NCI-H2196 (cell line): ENCODE results near the gene HERC6.
"Not testable (repeated sequence)": the region's sequence is repeated elsewhere in the genome, so short reads cannot be mapped to it uniquely, and the experiment has no call there.

Source experiments
- DNase-seq: peaks from one replicate; lab custom pipeline; 2025; ENCODE audit not compliant: unreplicated experiment; lab: John Stamatoyannopoulos, UW

The HERC6 gene

DNA sequence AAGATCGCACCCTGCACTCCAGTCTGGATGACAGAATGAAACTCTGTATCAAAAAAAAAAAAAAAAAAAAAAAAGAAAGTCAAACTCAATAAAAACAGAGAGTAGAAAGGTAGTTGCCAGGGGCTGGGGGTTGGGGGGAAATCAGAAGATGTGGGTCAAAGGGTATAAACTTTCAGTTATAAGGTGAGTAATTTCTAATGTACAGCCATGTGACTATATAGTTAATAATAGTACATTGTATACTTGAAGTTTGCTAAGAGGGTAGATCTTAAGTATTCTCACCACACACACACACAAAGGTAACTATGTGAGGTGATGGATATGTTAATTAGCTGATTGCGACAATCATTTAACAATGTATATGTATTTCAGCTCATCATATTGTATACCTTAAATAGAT, 11.5 kb downstream of the HERC6 start:
- DNase-seq = no peak

DNA sequence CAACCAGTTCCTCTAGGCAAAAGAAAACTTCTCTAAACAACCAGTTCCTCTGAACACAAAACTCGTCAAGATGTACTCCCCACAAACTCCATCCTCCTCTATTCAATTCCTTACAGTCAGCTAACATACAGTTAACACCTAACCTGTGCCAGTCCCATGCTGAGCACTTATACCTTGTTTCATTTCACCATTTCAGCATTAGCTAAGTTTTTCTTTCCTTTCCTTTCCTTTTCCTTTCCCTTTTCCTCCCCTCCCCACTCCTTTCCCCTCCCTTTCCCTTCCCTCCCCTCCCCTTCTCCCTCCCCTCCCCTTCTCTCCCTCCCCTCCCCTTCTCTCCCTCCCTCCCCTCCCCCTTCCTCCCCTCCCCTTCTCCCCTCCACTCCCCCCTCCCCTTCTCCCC, 13.1 kb downstream of the HERC6 start:
- DNase-seq = no peak

DNA sequence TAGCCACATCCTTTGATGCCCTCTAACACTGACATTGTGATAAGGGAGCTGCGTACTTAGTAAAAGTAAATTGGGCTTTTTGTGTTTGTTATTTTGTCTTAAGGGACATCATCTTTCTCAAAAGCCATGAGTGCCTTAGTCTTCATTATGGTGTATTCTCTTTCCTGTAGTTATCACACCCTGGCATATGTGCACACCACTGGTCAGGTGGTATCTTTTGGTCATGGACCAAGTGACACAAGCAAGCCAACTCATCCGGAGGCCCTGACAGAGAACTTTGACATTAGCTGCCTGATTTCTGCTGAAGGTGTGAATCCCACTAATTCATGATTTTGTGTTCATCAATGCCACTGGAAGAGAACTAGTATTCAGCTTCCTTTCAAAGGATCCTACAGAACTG, 18.0 kb downstream of the HERC6 start:
- no peak for DNase-seq

DNA sequence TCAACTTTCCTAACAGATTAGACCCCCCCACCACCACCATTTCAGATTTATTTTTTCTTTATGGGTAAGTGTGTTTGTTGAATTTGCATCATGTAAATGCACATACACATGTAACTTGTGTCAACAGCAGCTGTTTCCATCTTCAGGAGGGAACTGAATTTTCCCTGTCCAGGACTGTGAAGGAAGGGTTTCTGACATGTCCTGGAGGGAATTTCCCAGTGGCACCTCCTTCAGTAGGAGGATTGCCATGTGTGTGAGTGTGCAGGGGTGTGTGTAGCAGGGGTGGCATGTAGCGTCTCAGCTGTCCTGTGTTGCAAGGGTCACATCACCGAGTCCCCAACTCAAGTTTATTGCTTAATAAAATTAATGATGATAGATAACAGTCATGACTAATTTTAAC, 19.7 kb downstream of the HERC6 start:
- DNase-seq = no peak

DNA sequence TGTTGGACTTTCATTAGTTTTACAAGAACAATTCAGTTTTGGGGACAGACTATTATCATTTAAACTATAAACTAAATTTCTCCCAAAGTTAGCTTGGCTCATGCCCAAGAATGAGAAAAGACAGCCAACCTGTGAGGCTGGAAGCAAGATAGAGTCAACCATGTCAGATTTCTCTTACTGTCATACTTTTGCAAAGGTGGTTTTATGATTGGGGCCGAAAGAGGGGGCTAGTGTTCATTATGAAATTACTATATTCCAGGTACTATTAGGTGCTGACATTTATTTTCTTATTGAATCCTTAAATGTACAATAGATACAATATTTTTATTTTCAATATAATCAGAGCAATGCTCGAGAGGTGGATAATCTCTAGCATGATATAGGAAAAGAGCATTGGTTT, 30.6 kb downstream of the HERC6 start:
- no peak for DNase-seq

DNA sequence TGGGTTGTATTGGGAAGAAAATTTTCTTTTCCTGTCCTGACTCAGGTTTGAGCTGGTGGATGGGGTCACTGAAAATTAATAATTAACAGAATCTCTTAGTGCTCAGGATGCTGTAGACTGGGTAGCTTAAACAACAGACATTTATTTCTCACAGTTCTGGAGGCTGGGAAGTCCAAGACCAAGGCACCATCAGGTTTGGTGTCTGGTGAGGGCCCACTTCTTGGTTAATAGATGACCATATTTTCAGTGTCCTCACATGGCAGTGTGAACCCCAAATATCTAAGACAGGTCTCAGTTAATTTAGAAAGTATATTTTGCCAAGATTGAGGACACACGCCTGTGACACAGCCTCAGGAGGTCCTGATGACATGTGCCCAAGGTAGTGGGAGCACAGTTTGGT, 31.1 kb downstream of the HERC6 start:
- DNase-seq = no peak

DNA sequence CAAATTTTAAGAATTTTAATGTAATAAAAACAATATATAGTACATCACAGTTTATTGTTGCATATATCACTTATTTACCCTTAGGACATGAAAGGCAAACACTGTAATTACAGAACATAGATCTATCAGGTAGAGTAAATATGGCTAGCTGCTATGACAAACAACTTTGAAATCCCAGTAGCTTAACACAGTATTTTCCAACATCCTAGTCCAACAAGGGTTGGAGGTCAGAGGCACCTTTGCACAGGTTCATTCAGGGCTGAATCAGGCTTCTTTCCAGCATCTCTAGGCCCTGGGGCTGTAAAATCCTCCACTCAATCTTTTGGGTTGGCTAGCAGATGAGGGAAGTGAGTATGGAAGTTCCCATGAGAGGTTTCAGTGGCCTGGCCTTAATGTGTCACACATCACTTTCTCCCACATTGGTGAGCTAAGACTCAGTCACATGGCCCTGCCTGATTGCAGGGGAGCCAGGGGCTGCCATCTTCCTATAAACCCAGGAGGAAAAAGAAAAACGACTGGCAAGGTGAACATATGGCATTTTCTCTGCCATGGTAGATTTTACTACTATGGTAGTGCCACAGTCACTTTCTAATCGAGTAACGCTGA, 32.9 kb downstream of the HERC6 start:
- DNase-seq = no peak

DNA sequence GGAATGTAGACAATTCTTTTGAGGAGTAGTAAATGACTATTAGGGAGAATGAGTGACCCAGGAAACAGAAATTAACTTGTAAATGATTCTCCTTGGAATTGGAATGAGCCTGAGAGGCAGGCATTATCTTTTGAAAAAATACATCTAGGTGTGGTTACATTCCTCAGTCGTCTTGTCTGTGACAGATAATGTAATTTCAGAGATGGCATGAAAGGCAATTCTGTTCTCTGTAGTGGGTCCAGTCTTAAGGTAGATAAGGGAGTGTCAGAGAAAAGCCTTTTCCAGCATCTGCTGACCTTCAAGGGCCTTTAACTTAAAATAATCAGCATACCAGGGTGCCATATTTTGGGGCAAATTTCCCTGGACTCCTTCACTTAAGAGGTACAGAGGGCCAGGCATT, 35.1 kb downstream of the HERC6 start:
- no peak for DNase-seq

DNA sequence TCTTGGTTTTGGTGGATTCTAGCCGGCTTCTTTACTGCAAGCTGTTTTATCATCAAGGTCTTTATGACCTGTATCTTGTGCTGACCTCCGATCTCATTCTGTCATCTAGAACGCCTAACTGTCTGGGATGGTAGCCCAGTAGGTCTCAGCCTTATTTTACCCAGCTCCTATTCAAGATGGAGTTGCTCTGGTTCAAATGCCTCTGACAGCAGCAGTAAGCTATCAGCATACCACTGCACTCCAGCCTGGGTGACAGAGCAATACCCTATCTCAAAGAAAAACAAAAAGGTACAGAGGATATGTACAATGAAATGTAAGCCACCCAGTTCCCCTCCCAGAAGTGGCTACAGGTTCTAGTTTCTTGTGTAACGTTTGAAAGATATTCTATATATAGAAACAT, 36.1 kb downstream of the HERC6 start:
- DNase-seq = no peak

DNA sequence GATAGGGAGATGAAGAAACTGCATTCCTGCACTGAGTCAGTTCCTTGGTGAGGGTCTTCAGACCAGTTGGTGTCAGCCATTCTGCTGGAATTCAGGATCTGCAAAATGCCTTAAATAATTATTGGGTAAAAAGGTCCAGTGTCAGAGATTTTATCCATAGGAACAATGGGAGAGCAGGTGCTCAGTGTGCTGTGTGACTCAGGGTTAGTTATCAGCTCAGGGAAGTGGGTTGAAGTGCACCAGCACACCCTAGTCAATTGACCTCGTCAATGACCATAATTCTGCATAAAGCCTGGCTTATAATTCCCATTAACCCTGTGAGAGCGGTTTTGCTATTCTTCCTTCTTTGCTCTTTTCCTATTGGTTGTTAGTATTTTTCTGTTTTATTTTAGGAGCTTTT, 37.3 kb downstream of the HERC6 start:
- no peak for DNase-seq

DNA sequence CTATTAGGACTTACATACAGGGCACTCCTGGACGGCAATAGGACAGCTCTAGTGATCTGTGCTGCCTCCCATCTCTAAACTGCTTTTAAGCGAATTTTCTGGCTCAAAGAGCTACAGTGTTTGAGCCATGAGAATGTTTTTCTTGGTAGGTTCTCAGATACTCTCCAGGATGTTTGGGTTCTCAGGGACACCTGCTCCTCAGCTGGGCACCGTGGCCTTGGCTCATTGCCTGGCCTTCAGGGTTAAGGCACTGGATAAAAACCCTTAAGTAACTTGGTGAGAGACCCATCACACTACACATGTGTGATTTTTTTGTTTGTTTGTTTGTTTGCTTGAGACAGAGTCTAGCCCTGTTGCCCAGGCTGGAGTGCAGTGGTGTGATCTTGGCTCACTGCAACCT, 39.8 kb downstream of the HERC6 start:
- peak; percentile 1 for DNase-seq

DNA sequence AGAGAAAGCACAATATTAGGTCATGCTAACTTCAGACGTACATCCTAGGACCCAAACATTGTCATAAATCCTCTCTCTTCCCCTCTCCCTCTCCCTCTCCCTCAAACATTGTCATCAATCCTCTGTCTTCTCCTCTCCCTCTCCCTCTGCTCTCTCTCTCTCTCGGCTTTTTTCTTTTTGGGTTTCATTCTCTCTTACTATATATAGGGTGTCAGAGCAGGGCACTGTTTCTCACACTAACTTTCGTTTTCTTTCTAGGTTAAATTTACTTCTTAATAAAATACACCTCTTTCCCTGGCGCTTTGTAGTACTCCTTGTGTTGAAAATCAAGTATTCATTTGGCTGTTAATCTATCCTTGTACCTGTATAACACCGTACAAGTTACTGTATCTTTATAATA, 41.2 kb downstream of the HERC6 start:
- DNase-seq = no peak

DNA sequence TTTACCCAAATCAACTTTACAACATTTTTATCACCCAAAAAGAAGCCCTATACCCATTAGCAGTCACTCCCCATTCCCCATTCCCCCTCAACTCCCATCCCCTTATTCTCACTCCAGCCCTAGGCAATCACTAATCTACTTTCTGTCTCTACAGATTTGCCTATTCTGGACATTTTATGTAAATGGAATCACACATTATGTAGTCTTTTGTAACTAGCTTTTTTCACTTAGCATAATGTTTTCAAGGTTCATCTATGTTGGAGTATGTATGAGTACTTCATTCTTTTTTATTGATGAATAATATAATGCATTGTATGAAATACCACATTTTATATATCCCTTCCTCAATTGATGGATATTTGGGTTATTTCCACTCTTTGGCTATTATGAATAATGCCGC, 42.2 kb downstream of the HERC6 start:
- no peak for DNase-seq

DNA sequence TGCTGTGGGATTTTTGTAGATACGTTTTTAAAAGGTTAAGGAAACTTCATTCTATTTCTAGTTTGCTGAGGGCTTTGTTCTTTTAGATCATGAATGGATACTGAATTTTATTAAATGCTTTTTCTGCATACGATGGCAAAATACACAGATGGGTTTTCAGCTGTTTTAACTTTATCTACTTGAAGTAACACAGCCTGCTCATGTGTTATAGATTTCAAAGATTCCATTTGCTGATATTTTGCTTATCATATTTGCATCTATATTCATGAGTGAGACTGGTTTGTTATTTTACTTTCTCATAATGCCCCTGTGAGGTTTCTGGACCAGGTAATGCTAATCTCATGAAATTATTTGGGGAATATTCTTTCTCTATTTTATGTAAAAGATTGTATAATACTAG, 43.8 kb downstream of the HERC6 start:
- no peak for DNase-seq

DNA sequence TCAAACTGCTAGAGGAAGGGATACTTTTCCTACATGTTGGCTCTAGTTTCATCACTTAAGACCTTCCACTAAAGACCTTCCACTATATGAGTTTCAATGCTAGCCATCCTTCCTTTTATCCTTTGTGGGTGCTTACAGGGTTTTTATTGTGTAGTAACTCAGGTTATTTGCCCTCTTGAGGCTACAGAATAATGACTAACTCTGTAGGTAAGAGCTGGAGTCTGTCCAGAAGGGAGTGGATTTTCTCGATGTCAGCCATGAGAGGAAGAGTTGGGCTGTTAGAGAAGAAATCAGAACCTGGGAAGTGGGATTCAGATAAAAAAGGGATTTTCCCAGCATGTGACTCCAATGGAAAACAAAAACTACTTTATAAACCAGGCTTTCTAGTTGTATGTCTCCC, 50.7 kb downstream of the HERC6 start:
- DNase-seq = no peak

DNA sequence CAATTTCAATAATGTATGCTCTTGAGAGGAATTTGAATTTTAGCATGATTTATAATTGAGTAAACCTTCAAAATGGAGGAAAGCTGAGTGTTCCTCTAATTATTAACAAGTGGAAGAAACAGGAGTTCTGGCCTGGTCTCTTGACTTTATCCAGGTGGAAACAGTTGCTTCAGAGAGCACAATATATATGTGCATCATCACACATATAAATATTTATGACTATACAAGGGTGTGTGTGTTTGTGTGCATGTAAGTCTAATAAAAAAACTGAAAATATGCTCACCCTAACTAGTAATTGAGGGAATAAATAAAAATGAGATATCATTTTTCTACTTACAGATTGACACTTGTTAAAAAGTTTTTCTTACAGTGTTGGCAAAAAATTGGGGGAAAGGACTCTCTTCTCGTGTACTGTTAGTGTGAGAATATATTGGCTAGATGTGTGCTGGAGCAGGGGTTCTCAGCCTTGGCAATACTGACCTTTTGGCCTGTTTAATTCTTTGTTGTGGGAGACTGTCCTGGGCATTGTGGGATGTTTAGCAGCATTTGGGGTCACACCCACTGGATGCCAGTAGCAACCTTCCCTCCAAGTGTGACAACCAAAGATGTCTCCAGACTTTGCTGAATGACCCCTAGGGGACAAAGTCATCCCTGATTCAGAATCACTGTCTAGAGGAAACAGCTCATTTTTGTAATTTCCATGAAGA, 57.5 kb downstream of the HERC6 start:
- no peak for DNase-seq

DNA sequence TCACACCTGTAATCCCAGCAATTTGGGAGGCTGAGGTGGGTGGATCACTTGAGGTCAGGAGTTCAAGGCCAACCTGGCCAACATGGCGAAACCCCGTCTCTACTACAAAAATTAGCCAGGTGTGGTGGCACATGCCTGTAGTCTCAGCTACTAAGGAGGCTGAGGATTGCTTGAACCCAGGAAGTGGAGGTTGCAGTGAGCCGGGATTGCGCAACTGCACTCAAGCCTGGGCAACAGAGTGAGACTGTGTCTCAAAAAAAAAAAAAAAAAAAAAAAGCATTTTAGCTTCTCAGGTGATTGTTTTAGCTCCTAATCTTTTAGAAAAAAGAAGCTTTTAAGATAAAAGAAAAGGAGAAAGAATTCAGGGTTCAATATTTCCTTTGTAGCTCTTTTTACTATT, 59.2 kb downstream of the HERC6 start:
- DNase-seq = not testable (repeated sequence)

DNA sequence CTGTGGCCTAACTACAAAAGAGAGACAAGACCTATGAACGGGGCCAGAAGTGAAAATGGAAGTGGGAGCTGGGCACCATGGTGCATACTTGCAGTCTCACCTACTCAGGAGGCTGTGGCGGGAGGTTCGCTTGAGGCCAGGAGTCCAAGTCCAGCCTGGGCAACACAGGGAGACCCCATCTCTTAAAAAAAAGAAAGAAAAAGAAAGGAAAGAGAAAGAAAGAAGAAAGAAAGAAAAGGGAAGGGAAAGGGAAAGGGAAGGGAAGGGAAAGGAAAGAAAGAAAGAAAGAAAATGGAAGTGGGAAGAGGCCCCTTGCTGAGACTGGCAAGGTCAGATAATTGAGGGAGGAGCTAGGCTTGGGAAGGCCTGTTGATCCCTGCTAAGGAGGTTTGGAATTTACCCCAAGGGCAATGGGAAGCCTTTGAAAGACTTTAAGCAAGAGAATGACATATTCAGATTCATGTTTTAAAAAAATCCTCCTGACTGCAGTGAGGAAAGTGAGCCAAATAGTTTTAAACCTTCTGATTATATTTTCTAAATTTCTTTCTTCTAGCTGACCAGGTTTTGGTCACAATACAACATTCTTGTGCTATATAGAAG, 60.6 kb downstream of the HERC6 start:
- no peak for DNase-seq

DNA sequence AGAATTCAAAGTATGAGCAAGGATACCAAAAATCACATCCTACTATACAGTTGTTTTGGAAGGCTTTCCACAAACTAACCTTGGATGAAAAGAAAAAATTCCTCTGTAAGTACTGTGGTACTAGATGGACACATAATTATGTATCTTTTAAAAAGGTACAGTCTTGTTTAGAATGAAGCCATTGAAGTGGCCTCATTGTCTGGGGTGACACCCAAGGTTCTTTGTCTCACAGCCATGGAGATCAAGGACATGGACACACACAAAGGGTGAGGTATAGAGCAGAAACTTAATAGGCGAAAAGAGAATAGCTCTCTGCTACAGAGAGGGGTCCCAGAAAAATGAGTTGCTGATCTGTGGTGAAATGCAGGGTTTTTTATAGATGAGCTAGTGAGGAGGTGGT, 61.5 kb downstream of the HERC6 start:
- no peak for DNase-seq

DNA sequence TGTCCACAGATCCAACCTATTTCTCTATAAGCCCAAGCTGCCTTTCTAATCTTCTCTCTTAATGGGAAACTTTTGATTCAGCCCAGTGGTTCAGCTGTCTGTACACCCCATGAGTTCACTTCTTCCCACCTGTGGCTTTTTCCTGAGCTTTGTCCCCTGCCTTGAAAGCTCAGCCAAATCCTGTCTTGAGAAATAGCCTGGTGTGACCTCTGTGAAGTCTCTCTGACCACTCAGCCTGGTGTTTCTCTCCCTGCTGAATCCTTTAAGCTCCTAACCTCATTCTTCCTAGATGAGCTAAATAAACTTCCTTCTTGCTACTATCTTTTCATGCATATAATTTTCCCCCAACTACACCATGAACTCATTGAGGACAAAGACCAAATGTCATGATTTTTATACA, 63.0 kb downstream of the HERC6 start:
- DNase-seq = no peak

DNA sequence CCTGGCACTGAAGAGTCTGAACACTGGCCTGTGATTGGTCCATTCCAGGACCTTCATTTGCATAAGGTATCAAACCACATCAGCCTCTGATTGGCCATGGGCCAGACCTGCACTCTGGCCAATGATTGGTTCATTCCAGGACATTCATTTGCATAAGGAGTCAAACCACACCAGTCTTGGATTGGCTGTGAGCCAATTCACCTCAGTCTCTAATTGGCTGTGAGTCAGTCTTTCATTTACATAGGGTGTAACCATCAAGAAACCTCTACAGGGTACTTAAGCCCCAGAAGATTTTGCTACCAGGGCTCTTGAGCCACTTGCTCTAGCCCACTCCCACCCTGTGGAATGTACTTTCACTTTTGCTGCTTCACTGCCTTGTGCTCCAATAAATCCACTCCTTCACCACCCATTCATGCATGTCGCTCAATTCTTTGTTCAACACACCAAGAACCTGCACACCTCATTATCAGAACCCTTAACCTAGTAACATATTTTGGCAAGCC, 64.1 kb downstream of the HERC6 start:
- no peak for DNase-seq

DNA sequence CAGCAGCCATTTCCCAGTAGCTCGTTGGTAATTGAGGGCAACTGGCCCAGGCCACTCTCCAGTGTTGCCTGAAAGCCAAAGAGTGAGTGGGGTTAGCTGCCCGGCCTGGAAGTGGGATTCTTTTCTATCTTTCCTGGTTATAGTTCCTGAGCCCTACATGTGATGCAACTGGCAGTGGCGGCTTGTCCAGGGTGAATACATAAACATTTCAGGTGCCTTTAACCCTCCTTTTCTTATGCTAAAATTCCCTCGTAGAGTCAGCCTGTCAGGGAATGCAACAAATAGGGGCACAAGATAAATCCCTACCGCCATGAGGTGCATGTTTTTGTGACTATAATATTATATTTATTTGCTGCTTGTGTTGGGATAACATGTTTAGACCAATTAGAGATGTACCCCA, 64.8 kb downstream of the HERC6 start:
- DNase-seq = no peak

DNA sequence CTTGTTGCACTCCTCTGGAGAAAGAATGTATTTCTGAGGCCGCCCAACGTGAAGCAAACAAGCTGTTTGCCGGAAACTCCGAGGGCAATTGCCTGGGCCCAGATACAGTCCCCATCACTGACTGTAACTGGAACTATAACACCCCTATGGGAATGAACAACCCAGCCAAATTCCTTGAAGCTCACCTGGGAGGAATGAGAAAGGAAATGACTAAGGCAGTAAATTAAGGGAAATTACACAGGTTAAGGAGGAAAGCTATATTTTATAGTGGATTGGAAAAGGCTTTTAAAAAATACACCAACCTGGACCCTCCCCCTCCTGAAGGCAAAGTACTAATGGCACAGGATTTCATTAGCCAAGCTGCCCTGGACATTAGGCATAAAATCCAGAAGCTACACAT, 66.6 kb downstream of the HERC6 start:
- no peak for DNase-seq
